Gastrocnemius medialis (tissue), 4 donors: ENCODE results near the gene UTP4.

Source experiments
- POLR2A ChIP-seq, 2 donors: fragments of 450-650 bp; IDR thresholded peaks; one replicate each; pipeline ENCODE4 v1.6.1; 2017; ENCODE audit warnings: antibody characterized with exemption in 2 of 2, mild to moderate bottlenecking in 2 of 2, moderate library complexity in 2 of 2
- TF ChIP-seq, protein P1 (sequence below), 5 experiments: fragments of 450-650 bp in 3 of 5; fragments of 200-600 bp in 2 of 5; sonication (generic) in 2 of 5; IDR thresholded peaks in 4 of 5; conservative IDR thresholded peaks in 1 of 5; 1 replicate in 4 of 5; 2 replicates in 1 of 5; pipeline ENCODE4 v1.5.1; 2016 to 2019; ENCODE audit warnings: antibody characterized with exemption in 5 of 5, mild to moderate bottlenecking in 3 of 5, moderate library complexity in 3 of 5

DNA sequence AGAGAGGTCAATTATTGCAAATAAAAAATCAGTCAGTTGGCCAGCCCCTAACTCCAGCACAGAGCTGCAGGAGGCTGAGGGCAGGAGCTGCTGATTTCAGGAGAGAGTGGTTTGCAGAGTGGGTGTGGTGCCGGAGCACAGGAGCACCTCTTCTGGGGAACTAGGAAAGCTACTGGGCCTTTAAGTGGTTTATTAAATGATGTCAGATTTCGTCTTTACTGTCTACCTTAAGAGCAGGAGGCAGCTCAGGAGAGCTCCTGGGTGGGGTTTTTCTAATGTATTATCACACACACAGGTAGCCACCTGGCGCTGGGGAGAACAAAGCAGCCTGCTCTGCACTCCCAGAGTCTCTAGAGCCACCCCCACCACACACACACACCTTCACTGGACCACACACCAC lies 38.5 kb upstream of the UTP4 start:
- TF ChIP-seq, protein P1, sequence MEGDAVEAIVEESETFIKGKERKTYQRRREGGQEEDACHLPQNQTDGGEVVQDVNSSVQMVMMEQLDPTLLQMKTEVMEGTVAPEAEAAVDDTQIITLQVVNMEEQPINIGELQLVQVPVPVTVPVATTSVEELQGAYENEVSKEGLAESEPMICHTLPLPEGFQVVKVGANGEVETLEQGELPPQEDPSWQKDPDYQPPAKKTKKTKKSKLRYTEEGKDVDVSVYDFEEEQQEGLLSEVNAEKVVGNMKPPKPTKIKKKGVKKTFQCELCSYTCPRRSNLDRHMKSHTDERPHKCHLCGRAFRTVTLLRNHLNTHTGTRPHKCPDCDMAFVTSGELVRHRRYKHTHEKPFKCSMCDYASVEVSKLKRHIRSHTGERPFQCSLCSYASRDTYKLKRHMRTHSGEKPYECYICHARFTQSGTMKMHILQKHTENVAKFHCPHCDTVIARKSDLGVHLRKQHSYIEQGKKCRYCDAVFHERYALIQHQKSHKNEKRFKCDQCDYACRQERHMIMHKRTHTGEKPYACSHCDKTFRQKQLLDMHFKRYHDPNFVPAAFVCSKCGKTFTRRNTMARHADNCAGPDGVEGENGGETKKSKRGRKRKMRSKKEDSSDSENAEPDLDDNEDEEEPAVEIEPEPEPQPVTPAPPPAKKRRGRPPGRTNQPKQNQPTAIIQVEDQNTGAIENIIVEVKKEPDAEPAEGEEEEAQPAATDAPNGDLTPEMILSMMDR (IDR thresholded peaks at IDR 0.05 in 4 of 5, conservative IDR thresholded peaks at IDR 0.05 in 1 of 5) = no peak
- TF ChIP-seq POLR2A (IDR thresholded peaks at IDR 0.05) = no peak
